HL-60/S4 (cell line): ENCODE data around the gene CTDNEP1.

Experiments used
- in situ Hi-C: fragments of 300-500 bp; cut with MboI; formaldehyde crosslinking; loops from 2 replicates; pipeline ENCODE4 v1.14.3; 2022; ENCODE audit warnings: low sequenced_read_pairs

CTDNEP1 gene

DNA sequence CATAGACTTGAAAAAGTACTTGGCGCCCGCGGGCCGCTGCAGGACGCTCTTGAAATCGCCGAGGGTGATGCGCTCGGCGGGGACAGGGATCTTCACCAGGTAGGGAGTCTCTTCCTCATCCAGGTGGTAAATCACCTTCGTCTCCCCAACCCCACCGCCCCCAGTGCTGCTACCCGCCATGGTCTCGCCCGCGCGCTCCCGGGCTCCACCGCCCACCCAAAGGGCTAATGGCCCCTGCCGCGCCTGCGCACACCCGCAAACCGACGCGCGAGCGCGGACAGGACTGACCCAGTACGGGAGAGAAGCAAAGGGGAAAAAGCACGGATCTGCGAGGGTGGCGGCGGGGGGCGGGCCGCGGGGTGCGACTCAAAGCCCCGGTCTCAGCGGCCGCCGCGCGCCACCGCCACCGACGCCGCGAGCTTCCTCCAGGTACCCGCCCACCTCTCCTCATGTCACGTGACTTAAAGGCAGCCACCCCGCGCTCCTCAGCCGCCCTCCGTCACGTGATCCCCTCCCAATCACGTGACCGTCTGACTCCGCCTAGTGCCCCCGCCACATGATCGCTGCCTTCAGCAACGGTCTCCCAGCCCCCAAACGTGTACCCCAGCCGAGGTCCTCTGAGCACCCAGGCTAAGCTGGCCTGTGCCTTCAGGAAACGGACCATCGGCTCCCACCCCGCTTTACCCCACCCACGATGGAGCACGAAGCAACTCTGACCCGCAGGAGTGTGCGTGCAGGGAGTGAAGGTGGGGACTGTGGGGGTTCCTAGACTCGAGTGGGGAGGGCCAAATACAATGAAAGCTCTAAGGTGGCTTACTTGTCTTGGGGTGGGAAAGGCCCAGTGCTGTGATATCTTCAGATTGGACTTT lies 17.2 kb downstream of the CTDNEP1 start, which contains the start of gene DVL2:
TSS of gene DVL2 (minus strand) at position 435 of the 869 bp plus-strand sequence. CDS start at position 180, 255 bp downstream.
- in situ Hi-C loops = no loop called here

DNA sequence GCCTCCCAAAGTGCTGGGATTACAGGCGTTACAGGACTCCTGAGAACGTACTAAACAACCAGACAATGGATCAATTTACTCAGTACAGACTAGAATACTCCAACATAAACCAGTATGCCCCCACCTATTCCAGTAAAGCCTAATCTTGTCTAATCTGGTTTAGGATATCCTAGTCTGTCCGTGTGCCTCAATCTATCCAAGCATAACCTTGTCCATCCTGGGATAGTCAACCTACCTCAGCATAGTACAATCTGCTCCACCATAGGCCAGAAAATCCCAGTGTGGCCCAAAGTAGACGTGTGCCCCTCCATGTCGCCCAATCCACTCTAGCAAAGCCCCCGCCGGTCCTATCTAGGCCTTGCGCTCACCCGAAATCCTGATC lies 17.8 kb downstream of the CTDNEP1 start:
- in situ Hi-C loops = no loop called here

DNA sequence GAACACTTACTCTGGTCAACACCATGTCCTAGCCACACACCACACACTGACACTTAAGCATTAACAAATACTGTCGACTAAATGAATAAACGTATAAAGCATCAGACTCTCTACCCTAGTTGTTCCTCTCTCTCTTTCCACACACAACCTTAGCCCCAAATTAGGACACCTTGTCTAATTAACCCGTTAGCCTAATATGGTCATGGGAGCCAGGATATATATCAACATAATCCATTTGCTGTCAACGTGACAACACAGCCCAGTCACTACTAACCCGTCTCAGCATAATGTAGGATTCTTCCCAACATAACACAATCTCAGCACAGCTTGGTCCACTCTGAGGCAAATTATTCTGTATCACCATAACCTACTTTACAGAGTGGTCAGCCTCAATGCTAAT lies 19.4 kb downstream of the CTDNEP1 start:
- in situ Hi-C loops = no loop called here

DNA sequence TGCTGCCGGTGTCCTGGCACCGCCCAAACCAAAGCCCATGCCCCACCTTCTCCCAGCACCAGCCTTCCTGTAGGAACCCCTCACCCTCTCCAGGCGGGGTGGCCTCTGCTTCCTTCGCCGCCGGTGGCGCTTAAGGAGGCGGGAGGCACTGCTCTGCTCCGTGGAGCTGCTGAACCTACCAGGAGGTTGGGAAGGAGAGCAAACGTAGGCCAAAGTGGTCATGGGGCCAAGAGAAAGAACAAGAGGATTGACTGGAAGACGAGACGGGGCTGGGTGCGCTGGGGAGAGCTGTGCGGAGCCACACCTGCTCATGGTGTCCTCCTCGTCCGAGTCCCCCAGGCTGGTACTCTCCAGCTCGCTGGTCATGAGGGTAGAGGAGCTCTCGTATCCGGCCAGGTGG lies 22.0 kb downstream of the CTDNEP1 start:
- in situ Hi-C loops = no loop called here

DNA sequence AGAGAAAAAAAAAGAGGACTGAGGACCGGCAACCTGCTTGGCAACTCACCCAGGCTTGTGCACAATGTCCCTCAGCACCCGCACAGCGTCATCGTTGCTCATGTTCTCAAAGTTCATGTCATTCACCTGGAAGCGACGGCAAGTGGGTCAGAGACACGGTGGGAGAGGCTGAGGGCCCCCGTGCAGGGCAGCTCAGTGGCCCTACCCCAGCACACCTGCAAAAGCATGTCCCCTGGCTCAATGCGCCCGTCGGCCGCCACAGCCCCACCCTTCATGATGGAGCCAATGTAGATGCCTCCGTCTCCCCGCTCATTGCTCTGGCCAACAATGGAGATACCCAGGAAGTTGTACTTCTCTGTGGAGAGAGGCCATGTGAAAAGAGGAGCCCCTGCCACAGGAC lies 22.6 kb downstream of the CTDNEP1 start:
- in situ Hi-C loops = no loop called here

DNA sequence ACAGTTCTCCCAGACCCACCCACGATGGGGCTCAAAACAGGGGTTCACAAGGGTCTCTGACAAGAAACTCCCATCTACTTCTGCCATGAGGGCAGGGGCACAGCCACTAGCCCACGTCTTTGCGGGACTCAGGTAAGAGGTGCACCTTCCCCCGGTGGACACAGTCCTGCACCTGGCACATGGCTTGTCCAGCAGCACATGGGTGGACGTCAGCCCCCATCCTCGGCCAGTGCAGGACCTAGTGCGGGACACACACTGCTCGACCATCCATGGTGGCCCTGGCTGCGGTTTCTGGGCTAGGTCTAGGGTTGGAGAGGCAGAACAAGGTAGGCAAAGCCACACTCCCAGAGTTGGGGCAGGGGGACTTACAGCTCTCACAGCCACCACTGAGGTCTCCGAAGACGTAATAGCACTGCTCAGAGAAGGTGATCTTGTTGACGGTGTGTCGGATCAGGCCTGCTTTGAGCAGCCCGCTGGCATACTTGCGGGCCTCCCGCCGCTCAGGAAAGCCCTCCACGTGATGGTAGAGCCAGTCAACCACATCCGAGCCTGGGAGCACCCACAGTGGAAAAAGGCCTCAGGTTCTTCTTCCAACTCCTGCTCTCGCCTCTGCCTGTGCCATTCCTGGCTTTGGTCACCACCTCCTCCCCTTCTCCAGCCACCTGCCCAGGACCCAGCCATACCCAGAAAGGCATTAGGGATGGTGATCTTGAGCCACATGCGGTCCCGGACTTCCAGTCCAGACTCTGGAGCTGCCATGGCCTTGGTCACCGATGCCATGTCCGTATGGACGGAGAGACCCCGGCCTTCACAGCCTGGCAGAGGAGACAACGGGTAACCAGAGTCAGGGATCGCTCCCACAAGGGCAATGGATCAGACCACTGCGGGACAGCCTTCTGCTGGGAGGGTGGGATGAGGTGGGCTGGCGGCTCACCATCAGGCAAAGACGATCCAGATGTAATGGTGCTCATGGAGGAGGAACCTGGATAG lies 24.5 kb downstream of the CTDNEP1 start:
- in situ Hi-C loops = no loop called here

DNA sequence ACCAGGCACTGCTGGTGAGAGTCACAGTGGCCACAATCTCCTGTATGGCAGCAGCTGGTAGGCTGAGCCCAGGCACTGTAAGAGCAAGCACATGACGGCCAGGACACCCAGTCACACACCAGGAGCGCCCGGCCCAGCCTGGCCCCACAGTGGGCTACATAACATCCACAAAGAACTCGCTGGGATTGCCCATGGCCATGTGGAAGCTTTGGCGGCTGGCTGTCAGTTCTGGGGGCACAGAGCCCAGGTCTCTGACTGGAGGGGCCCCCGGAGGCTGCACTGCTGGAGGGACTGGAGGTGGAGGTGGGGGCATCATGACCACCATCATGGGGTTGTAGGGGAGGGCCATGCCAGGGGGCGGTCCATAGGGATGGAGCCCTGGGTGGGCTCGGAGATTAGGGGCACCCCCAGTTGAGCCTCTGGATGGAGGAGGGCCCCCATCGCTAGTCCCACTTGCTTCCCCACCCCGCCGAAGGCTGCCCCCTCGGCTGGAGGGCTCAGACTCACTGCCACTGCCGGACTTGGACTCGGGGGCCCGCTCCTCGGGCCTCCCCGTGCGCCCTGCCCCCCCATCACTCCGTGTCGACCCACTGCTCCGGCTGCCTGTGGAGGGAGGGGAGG lies 25.7 kb downstream of the CTDNEP1 start:
- in situ Hi-C loops = no loop called here

DNA sequence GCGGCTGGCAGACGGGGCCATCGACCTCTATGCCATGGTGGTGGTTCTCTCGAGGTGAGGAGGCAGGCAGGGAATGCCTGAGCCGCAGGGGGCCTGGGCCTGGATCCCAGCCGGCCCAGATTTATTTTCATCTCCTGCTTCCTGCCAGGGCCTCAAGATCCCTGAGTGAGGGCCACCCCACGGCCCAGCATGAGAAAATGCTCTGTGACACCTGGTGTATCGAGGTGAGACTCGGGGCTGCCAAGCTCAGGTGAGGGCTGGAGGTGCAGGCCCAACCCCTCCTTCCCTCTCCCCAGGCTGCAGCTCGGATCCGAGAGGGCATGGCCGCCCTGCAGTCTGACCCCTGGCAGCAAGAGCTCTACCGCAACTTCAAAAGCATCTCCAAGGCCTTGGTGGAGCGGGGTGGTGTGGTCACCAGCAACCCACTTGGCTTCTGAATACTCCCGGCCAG lies 26.8 kb downstream of the CTDNEP1 start:
- in situ Hi-C loops = no loop called here

DNA sequence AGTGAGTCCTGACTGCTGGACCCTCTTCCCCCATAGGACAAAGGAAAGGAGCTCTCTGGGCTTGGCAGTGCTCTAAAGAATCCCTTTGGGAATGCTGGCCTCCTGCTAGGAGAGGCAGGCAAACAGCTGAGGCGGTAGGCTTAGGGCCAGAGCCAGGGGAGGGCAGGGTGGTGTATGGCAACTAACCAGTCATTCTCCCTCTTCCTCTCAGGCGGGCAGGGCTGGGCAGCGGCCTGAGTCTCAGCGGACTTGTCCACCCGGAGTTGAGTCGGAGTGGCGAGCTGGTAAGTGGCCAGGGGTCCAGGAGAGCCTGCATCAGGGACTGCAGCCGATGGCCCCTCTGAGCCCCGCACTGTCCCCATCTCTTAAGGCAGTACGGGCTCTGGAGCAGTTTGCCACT lies 27.4 kb downstream of the CTDNEP1 start:
- in situ Hi-C loops = no loop called here

DNA sequence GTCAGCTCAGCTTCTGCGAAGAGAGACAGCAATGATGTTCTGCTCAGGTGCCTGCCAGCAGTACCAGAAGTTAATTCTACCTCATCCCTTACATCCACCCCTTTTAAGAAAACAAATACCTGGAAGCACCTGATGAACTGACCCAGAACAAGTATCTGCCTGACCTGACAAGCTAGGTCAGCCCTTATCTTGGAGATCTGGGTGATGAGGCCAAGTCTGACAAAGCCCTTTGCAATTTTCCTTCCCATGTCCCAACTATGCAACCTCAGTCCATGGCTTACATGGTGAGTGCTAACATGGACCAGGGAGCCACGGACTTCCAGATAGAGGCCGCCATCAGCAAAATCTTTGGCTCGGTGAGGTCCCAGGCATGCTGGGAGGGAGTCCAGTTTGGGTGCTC lies 28.2 kb downstream of the CTDNEP1 start:
- in situ Hi-C loops = no loop called here

DNA sequence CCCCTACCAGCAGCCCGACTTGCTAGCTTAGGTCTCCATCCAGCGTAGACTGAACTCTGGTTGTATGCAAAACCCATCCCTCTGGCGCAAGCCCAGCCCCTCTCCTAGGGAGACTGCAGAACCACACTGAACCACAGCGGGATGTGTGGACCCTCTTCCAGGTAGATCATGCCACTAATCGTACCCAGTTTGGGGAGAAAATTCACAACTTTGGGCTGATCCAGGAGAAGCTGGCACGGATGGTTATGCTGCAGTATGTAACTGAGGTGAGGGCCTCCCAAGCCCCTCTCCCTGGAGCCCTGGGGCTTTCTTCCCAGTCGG lies 28.6 kb downstream of the CTDNEP1 start:
- in situ Hi-C loops = no loop called here

DNA sequence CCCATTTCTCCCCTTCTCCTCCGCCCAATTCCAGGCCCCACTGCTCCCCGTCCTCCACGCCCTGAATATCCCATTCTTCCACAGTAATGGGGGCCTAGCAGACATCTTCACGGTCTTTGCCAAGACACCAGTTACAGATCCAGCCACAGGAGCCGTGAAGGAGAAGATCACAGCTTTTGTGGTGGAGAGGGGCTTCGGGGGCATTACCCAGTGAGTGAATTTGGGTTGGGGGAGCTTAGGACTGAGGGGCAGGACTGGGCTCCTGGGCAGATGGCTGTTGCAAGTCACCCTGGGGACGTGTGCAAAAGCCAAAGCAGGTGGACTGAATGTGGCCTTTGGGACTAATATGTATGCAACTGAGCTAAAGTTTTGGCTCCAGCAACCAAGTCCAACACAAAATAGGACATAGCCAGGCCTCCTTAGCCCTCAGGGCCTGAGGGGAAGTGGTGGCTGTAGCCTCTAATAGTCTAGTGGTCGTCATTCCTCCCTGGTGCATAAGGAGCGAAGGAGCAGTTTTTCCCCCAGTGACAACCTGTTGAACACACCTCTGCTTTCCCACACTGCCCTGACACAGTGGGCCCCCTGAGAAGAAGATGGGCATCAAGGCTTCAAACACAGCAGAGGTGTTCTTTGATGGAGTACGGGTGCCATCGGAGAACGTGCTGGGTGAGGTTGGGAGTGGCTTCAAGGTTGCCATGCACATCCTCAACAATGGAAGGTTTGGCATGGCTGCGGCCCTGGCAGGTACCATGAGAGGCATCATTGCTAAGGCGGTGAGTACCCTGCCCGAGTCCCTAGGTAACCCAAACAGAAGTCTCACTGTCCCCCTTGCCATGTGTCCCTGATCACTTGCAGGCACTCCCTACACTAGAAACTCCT lies 29.2 kb downstream of the CTDNEP1 start:
- in situ Hi-C loops = no loop called here

DNA sequence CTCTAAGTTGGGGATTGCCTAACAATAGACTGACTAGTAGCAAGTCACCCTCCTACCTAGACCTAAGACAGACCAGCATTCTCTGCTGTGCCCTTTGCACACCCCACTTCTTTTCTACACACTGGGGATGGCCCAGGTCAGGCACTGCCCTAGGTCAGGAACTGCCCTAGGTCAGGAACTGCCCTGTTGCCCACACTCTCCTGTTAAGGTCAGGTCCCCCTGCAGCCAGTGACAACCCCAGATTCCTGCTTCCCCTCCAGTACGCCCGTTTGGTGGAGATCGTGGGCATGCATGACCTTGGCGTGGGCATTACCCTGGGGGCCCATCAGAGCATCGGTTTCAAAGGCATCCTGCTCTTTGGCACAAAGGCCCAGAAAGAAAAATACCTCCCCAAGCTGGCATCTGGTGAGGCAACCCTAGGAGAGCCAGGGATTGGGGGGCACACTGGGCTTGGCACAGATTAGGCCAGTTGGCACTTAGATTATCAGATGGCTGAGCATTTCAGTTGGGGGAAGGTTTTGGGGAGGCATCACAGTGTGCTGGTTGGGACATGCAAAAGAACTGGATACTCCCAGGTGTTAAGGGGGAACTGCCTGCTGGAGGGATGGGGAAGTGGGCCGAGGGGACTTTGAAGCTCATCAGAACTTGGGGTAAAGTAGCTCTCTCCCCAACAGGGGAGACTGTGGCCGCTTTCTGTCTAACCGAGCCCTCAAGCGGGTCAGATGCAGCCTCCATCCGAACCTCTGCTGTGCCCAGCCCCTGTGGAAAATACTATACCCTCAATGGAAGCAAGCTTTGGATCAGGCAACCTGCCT lies 30.0 kb downstream of the CTDNEP1 start:
- in situ Hi-C loops = no loop called here

DNA sequence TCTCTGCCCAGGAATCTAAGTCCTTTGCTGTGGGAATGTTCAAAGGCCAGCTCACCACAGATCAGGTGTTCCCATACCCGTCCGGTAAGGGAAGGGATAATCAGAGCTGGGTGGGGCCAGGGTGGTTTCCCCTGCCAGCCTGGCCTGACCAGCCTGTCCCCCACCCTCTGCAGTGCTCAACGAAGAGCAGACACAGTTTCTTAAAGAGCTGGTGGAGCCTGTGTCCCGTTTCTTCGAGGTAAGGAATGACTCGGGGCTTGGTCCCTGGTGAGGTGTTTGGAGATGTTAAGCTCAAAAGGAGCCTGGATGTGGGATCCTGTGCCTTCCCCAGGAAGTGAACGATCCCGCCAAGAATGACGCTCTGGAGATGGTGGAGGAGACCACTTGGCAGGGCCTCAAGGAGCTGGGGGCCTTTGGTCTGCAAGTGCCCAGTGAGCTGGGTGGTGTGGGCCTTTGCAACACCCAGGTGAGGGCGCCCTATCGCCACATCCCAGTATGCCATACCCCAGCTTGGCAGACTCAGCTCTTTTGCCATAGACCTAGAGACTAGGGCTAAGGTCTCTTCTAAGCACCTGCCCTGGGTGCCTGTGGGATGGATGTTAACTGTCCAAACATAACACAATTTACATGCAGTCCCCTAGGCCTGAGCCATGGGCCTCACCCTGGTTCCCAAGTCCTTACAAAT lies 30.8 kb downstream of the CTDNEP1 start:
- in situ Hi-C loops = no loop called here

DNA sequence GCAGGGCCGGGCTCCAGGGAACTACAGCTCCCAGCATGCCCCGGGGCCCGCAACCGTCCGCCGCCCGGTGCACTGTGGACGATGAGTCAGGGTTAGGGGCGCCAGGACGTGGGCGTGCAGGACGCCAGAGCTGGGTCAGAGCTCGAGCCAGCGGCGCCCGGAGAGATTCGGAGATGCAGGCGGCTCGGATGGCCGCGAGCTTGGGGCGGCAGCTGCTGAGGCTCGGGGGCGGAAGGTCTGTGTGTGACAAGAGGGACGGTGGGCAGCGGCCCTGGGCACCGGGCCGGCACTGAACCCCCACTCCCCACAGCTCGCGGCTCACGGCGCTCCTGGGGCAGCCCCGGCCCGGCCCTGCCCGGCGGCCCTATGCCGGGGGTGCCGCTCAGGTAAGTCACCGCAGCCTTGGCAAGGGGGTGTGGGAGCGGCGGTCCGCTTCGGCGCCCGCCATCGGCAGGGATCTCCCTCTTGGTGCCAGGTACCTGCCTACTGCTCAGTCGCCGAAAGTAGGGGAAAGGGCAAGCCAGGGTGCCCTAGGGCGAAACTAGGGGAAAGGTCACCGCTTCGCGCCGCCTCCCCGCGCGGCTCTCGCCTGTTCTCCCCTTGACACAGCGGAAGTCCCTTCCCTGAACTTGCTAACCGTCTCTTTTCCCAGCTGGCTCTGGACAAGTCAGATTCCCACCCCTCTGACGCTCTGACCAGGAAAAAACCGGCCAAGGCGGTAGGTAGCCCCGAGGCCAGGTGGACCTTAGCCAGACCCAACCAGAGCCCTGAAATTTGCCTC lies 31.5 kb downstream of the CTDNEP1 start, which contains the start of the genes ACADVL and DLG4:
TSS of gene ACADVL (plus strand) at position 127 of the 781 bp plus-strand sequence. CDS start at position 174, 47 bp downstream.
TSS of gene DLG4 (minus strand) at position 25 of the 781 bp plus-strand sequence.
- in situ Hi-C loops = no loop called here

DNA sequence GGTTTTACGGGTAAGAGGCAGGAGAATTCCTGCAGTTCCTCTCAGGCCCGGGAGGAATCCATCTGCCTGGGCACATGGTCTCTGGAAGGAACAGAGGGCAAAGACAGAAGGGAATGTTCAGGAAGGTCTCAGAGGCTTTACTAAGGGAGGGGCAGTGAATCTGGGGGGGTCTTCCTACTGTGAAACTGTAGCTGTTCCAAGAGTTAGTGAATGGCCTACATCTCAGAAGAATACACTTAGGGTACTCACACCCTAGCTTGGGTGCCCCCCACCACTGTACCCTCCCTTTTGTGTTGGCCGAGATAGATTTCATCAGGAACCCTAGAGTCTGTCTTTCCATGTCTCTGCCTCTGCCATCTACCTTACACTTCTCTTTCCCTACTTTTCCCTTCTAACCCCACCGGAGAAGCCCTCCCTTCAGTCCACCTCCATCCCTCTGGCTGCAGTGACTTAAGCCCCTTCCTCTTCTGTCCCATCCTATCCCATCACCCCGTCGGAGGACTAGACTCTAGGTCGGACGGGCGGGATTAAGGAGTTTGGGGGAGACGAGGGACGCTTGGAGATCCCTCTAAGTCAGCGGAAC lies 32.2 kb downstream of the CTDNEP1 start:
- in situ Hi-C loops = no loop called here

DNA sequence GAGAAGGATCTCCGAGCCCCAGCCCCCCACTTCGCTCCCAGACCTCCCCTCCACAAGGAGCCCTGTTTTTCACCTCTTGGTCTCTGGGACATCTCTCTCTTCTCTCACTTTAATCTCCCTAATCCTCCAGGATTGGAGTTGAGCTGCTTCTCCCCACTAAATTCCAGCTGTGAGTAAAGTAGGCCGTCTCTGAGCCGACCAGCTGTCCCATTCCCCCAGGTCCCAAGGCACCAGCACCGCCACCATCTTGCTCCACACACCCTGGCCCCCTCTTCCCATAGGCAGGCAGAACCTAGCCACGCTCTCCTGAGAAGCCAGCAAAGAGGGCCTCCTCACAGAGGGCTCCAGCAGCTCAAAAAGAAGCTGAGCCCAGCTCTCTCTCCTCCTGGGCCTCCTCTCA lies 32.8 kb downstream of the CTDNEP1 start:
- in situ Hi-C loops = no loop called here

DNA sequence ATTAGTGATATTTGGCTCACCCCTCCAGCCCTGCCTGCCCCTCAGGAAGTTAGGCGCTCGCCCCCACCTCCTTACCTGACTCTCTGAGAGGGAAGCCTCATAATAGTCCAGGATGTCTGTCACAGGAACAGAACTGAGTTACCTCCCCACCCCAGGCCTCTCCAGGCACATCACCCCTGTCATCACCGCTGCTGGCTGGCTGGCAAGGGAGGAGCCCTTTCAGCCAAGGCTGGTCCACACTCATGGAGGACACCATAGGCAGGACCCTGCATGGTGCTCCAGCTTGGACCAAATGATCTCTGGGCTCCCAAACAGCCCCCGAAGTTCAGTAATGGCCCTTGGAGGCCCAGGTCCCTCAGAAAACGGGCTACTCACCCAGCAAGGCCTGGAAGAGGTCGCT lies 33.4 kb downstream of the CTDNEP1 start:
- in situ Hi-C loops = no loop called here
